ENCODE results near the gene IARS2.
"Not testable (repeated sequence)": the region's sequence is repeated elsewhere in the genome, so short reads cannot be mapped to it uniquely, and the experiment has no call there.

The IARS2 gene

DNA sequence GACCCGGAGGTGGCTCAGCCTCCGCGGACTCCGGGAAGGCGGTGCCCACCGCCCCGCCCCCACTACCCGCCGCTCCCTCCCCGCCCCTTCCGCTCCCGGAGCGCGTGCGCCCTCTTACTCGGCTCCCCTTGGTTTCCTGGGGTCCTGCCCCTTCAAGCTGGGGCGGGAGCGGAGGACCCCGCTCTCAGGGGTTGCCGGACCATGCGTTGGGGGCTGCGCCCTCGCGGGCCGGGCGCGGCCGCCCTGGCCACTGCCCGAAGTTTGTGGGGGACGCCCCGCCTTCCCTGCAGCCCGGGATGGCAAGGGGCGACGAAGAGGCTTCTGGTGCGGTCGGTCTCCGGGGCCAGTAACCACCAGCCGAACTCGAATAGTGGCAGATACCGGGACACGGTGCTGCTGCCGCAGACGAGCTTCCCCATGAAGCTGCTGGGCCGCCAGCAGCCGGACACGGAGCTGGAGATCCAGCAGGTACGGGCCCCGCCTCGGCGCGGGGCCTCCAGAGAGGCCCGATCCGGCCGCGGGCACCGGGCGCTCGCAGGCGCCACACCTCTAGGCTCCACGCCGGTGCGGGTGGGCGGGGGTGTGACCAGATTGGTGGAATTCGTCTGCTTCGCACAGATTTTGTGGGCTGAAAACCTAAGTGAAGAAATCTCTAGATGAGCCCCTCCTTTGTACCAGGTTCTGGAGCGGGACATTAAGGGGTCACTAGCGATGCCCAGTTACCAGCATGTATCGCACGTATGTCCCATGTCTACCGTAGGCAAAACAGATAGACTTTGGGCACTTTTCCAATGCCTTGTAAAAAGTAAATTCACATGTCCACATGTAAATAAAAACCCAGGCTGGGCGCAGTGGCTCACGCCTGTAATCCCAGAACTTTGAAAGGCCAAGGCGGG, at the start of gene IARS2:
IARS2 (plus strand) TSS at position 117 of the 896 bp plus-strand sequence; CDS start at position 202, 85 bp downstream.
- DNase-seq, result no peak

DNA sequence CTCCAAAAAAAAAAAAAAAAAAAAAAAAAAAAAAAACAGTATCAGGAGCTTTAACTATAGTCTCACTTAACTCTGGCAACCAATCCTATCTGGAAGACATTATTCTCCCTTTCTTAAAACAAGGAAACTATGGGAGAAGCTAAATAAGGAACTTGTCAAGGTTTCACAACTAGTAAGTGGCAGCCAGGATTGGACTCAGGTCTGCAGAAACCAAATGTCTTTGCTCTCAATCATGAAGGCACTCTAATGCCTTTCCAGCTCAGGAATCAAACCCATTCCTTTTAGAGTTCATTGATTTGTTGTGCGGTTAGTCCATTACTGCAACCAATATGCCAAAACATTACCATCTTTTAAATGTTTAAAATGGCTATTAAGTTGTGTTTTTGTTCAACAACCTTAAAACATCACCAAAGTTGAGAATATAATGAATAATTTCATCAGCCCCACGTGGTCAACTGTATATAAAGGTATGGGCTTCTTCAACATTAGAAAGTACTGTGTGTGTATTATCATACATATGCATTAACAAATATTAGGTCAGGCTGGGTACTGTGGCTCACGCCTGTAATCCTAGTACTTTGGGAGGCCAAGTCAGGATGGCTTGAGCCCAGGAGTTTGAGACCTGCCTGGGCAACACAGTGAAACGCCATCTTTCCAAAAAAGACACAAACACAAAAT, 49.1 kb upstream of the IARS2 start:
- no peak for DNase-seq

DNA sequence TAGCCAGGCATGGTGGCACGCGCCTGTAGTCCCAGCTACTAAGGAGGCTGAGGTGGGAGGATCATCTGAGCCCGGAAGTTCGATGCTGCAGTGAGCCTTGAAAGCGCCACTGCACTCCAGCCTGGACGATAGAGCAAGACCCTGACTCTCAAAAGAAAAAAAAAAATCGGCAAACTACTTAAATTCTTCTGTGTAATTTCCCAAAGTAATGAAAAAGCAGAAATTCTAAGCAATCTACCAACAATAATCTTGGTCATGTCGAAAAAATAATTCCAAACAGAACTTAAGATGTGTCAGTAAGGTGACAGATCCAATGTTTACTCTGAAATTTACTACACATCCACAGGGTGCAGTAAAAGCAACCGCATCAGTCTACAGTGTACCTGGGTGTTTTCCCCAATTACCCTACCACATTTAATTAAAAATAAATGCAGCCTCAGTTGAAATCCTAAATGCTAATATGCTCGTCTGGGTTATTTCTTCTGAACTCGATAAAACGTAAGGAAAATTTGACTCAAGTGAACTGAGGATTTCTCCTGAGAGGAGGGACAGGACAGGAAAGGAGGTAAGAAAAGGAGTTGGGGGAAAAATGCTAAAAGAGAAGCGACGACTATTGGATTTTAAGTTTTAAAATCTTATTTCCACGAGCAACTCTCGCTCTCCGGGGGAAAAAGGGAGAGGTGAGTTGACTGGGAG, 48.4 kb upstream of the IARS2 start:
- DNase-seq, result no peak

DNA sequence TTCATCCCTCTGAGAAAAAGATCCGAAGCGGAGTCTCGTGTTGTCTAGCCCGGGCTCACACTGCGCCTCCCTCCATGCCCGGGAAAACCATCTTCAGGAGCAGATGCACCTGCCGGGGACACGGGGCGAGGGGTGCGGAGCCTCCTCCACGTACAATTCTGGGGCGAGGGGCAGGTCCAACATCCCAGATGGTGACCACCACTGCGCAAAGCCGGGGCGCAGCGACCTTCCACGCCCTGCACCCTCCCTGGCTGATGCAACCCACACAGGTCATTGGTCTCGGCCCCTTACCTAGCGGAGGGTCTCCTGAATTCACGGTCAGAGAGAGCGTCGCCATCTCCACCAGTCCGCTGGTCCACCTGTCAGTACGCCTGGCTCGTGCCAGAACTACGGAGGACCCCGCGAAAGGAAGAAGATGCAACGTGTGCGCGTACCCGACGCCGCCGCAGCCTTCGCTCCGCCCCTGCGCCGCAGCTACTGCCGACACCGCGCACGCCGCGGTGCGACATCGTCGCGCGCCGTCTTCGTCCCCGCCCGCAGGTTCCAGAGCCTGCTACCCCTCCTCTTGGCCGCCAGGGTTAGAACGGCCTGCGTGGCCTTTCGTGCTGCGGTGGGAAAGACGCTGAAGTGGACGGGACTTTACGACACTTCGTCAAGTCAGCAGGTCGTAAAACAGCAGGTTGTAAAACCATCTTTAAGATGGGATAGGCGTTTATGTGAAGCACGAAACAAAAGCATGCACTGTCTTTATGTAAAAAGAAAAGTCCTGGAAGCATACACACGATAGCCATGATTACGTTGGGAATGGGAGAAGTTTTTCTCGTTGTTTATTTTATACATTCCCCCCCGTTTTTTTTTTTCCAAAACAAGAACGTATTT, 47.6 kb upstream of the IARS2 start, which contains the start of gene EPRS1:
EPRS1 (minus strand) TSS at position 454 of the 879 bp plus-strand sequence; CDS start at position 337, 117 bp downstream.
- DNase-seq, result peak; percentile 93

DNA sequence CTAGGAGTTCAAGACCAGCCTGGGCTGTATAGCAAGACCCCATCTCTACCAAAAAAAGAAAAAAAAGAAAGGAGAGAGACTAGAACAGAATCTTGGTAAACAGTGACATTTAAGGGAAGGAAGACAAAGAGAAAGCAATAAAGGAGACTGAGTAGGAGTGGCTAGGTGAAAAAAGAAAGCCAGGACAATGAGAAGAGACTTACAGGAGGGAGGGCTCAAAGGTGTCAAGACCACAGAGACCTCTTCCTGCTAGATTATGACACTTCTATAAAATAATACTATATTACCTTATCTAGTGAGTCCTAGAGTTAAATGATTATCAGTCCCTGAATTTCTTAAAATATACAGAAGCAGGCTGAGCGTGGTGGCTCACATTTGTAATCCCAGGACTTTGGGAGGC, 37.6 kb upstream of the IARS2 start:
- DNase-seq, result no peak

- DNase-seq, result no peak
These were observed 33.1 kb upstream of the IARS2 start for GRCh38 chr1:220060876-220061275.

GRCh38 chr1:220062629-220063028, 31.3 kb upstream of the IARS2 start:
- no peak for DNase-seq

GRCh38 chr1:220067269-220068204, 26.4 kb upstream of the IARS2 start:
- DNase-seq, result no peak

- no peak for DNase-seq
These were observed 16.8 kb upstream of the IARS2 start for GRCh38 chr1:220076861-220077762.

DNA sequence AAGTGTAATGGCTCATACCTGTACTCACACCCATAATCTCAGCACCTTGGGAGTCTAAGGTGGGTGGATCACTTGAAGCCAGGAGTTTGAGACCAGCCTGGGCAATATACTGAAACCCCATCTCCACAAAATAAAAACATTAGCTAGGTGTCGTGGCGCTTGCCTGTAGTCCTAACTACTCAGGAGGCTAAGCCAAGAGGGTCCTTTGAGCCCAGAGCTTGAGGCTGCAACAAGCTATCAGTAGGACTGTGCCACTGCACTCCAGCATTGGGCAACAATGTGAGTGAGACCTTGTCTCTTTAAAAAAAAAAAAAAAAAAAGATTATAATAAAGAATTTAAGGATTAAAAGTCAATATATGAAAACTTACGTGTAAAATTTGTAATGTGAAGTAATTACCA, 16.0 kb upstream of the IARS2 start:
- DNase-seq, result no peak

DNA sequence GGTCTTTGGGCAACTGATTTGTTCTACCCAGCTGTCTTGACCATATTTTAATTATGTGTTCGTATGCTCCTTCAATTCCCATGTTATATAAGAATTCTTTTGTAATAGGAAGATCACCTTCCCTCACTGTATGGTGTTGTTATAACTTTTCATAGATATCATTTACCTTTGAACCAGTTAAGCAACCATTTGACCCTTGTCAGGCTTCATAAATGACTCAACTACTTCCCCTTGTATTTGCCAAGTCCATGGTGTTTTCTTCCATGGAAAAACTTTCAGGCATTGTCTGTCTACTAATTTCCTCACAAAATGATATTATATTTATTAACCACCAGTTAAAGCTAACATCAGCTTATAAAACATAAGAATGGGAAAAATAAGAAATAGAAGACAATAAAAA, 9.5 kb upstream of the IARS2 start:
- no peak for DNase-seq

DNA sequence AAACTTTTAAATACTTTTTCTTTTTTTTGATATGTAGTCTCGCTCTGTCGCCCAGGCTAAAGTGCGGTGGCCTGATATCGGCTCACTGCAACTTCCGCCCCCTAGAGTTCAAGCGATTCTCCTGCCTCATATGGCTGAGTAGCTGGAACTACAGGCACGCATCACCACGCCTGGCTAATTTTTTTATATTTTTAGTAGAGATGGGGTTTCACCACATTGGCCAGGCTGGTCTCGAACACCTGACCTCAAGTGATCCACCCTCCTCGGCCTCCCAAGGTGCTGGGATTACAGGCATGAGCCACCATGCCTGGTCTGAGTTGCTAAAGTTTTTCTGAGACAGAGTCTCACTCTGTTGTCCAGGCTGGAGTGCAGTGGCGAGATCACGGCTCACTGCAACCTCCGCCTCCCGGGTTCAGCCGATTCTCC, 7.7 kb upstream of the IARS2 start:
- not testable (repeated sequence) for DNase-seq

- peak; percentile 94 for DNase-seq
These were observed 4.0 kb upstream of the IARS2 start, which contains the start of gene BPNT1 for GRCh38 chr1:220089650-220090556. Gene BPNT1 (minus strand): TSS chr1:220089788. CDS start chr1:220079846, 9,942 bp downstream.

DNA sequence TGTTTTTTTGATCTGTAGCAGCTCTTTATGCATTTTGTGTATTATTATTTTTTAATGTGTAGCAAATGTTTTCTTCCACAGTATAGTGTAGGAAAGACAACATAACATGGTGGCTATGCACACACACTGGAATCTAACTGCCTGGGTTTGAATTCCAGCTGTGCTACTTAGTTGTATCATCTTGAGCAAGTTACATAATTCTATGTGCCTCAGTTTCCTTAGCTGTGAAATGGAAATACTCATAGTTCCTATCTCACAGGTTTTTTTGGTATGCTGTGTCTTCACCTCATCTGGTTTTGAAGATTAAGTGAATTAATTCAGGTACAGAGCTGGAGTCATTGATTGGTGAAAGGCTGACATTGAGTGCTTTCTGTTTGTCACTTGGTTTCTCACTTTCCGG, 1.2 kb upstream of the IARS2 start:
- DNase-seq, result no peak

DNA sequence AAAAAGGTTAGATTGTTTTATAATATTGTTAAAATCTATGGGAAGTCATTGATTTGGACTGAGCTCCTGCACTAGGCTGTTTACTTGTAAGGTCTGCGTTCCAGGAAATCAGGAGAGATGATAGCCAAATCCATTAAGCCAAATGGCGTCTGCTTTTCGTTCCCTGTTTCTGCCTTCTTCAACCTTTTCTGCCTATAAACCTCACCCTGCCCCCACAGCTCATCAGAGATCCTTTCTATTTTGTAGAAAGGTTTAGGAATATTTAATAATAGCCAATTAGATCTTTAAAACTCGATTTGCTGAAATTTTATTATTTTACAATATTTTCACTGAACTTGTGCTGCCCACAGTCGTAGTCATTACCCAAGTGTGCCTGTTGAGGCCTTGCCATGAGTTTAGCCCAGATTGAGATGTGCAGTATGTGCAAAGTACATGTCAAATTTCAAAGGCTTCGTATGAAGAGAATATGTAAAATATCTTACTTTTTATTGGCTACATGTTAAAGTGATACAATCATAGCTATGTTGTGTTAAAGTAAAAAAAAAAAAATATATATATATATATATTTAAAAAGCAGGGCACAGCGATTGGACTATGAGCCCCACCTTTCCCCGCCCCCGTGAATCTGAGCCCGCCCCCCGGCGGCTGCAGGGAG, 444 bp upstream of the IARS2 start:
- peak; percentile 68 for DNase-seq

DNA sequence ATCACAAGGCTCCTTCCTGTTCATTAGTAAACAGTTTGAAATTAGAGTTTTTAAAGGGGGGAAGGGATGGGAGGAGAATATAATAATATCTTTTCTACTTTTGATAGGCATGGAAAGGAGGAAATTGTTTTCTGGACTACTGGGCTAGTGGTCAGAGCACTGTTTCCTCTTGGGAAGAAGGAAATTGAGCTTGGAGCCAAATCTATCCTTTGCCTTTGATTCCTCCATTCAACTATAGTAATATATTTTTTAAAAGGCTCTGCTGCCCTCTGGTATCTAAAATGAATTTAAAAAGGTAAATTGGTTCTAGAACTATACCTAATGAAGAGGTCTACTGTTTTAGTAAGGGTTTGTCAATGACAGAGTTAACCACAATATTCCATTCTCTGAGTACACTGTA, 5.9 kb downstream of the IARS2 start:
- no peak for DNase-seq

GRCh38 chr1:220110473-220110872, 16.5 kb downstream of the IARS2 start:
- DNase-seq, result not testable (repeated sequence)

GRCh38 chr1:220112600-220112999, 18.7 kb downstream of the IARS2 start:
- DNase-seq, result not testable (repeated sequence)

All from NCI-H1436 treated with DMSO at 0.1 percent for 48 hours (cell line).